Stomach (tissue), 4 donors: ENCODE data around the gene FOXO1.

Experiments used
- CTCF ChIP-seq, 7 experiments: fragments of 450-650 bp in 4 of 7; fragments of 200-600 bp in 3 of 7; sonication (generic) in 3 of 7; IDR thresholded peaks; one replicate each; pipeline ENCODE4 v1.5.1; 2016 to 2019; ENCODE audit warnings: antibody characterized with exemption in 7 of 7, control low read depth in 2 of 7, mild to moderate bottlenecking in 1 of 7
- POLR2A ChIP-seq, 4 donors: fragments of 450-650 bp; IDR thresholded peaks; one replicate each; pipeline ENCODE4 v1.6.1; 2016; ENCODE audit warnings: antibody characterized with exemption in 4 of 4, control low read depth in 2 of 4, mild to moderate bottlenecking in 1 of 4, moderate library complexity in 1 of 4
- POLR2AphosphoS5 ChIP-seq, 3 donors: sonication (generic); formaldehyde crosslinking; IDR thresholded peaks; one replicate each; pipeline ENCODE4 v1.6.1; 2016; ENCODE audit warnings: antibody characterized with exemption in 3 of 3

DNA sequence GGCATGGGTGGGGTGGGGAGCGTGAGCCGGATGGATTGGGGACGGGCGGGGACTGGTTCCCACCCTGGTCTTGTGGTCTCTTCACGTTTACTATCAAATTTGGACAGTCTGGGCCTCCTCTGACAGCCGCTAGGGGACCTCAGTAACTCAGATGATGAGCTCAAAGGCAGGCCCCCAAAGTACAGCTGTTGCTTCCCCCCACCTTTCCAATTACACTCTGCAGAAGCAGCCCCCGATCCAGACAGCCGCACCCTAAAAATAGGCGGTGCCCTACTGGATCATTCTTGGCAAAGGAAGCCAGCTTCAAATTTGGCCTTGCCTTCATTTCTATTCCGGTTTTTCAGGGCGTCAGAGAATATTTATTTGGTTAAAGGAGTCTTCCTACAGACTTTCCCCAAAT is 1.9 kb upstream of the FOXO1 start:
- peak in 4 of 7 experiments; percentile 21 to 50 (median 30) for TF ChIP-seq CTCF (IDR thresholded peaks at IDR 0.05)
- no peak for TF ChIP-seq POLR2AphosphoS5 (IDR thresholded peaks at IDR 0.05)
- no peak for TF ChIP-seq POLR2A (IDR thresholded peaks at IDR 0.05)
